ENCODE data around the gene PDE8B.

Gene PDE8B

GRCh38 chr5:77180167-77181081 lies 30.1 kb upstream of the PDE8B start:
- no peak overlapping the region for H3K4me3 ChIP-seq (ENCODE audit: low read depth, low read length)
- no peak for TF ChIP-seq CTCF (IDR thresholded peaks at IDR 0.05; ENCODE audit: low read depth, low read length)

GRCh38 chr5:77181173-77181572 lies 29.3 kb upstream of the PDE8B start:
- H3K4me3 ChIP-seq (ENCODE audit: low read depth, low read length) = no peak overlapping the region
- no peak for TF ChIP-seq CTCF (IDR thresholded peaks at IDR 0.05; ENCODE audit: low read depth, low read length)

GRCh38 chr5:77181596-77182304 lies 28.7 kb upstream of the PDE8B start:
- TF ChIP-seq CTCF (IDR thresholded peaks at IDR 0.05; ENCODE audit: low read depth, low read length) = no peak
- H3K4me3 ChIP-seq (ENCODE audit: low read depth, low read length) = no peak overlapping the region

GRCh38 chr5:77182367-77182766 lies 28.1 kb upstream of the PDE8B start:
- TF ChIP-seq CTCF (IDR thresholded peaks at IDR 0.05; ENCODE audit: low read depth, low read length) = no peak
- H3K4me3 ChIP-seq (ENCODE audit: low read depth, low read length) = no peak overlapping the region

- no peak overlapping the region for H3K4me3 ChIP-seq (ENCODE audit: low read depth, low read length)
- no peak for TF ChIP-seq CTCF (IDR thresholded peaks at IDR 0.05; ENCODE audit: low read depth, low read length)
Measured at GRCh38 chr5:77186652-77187370, 23.7 kb upstream of the PDE8B start.

- H3K4me3 ChIP-seq (ENCODE audit: low read depth, low read length) = no peak overlapping the region
- no peak for TF ChIP-seq CTCF (IDR thresholded peaks at IDR 0.05; ENCODE audit: low read depth, low read length)
Measured at GRCh38 chr5:77189421-77189820, 21.1 kb upstream of the PDE8B start.
